Measurements from ENCODE around the gene HNRNPDL.
"Not testable (repeated sequence)": the region's sequence is repeated elsewhere in the genome, so short reads cannot be mapped to it uniquely, and the experiment has no call there.

HNRNPDL gene

GRCh38 chr4:82386312-82386711, 44.0 kb downstream of the HNRNPDL start:
- DNase-seq (ENCODE audit: low read depth in 2 of 2) = not testable (repeated sequence)

- DNase-seq (ENCODE audit: low read depth in 2 of 2) = no peak
Observed at GRCh38 chr4:82382751-82383150, 47.5 kb downstream of the HNRNPDL start.

GRCh38 chr4:82381661-82382296, 48.5 kb downstream of the HNRNPDL start:
- no peak for DNase-seq (ENCODE audit: low read depth in 2 of 2)

GRCh38 chr4:82381235-82381634, 49.0 kb downstream of the HNRNPDL start:
- DNase-seq (ENCODE audit: low read depth in 2 of 2) = no peak

GRCh38 chr4:82380831-82381230, 49.4 kb downstream of the HNRNPDL start:
- DNase-seq (ENCODE audit: low read depth in 2 of 2) = no peak

- DNase-seq (ENCODE audit: low read depth in 2 of 2) = no peak
Observed at GRCh38 chr4:82380344-82380743, 49.9 kb downstream of the HNRNPDL start.

- DNase-seq (ENCODE audit: low read depth in 2 of 2) = no peak
Observed at GRCh38 chr4:82376109-82376508, 54.2 kb downstream of the HNRNPDL start.

- DNase-seq (ENCODE audit: low read depth in 2 of 2) = peak; percentile 90 to 92
Observed at GRCh38 chr4:82373816-82374625, 56.2 kb downstream of the HNRNPDL start, which contains the start of gene HNRNPD. HNRNPD (minus strand) TSS chr4:82373991; CDS start chr4:82373678, 313 bp downstream.

- peak in 1 of 2 experiments; percentile 35 for DNase-seq (ENCODE audit: low read depth in 2 of 2)
Observed at GRCh38 chr4:82373486-82373815, 56.8 kb downstream of the HNRNPDL start.
